Measurements from ENCODE around the gene TPI1. TPM values are rescaled to one million over a fixed set of nuclear protein-coding genes. Genes with fewer than 3 reads are reported as not detected.
A peak's percentile ranks its signal among the peaks of the same experiment; 100 is the strongest.

The TPI1 gene
- total RNA-seq, 1 donor from 2014 or later = 832 TPM

GRCh38 chr12:6840761-6841515 is 26.4 kb upstream of the TPI1 start, which contains the start of gene GNB3:
Gene GNB3, plus strand, starts transcription at chr12:6840925. Its CDS starts 363 bp downstream, at chr12:6841288.
- DNase-seq (ENCODE audit: missing footprints) = no peak
- intact Hi-C loops (cut with DNase I) = no loop called here
- ATAC-seq = peak; percentile 14

DNA sequence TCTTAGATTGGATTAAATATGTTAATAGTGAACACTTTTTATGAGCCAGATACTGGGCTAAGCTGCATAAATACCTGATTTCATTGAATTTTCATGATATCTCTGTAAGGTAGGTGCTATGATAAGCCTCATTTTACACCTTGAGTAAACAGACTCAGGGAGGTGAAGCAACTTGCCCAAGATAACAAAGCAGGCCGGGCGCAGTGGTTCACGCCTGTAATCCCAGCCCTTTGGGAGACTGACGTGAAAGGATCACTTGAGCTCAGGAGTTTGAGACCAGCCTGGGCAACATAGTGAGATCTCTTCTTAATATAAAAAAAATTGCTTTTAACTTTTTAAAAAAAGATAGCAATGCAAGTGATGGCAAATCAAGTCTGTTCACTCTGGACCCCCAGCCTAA is 25.3 kb upstream of the TPI1 start:
- intact Hi-C loops (cut with DNase I) = no loop called here
- DNase-seq (ENCODE audit: missing footprints) (peak; percentile 37), ATAC-seq (no peak)

DNA sequence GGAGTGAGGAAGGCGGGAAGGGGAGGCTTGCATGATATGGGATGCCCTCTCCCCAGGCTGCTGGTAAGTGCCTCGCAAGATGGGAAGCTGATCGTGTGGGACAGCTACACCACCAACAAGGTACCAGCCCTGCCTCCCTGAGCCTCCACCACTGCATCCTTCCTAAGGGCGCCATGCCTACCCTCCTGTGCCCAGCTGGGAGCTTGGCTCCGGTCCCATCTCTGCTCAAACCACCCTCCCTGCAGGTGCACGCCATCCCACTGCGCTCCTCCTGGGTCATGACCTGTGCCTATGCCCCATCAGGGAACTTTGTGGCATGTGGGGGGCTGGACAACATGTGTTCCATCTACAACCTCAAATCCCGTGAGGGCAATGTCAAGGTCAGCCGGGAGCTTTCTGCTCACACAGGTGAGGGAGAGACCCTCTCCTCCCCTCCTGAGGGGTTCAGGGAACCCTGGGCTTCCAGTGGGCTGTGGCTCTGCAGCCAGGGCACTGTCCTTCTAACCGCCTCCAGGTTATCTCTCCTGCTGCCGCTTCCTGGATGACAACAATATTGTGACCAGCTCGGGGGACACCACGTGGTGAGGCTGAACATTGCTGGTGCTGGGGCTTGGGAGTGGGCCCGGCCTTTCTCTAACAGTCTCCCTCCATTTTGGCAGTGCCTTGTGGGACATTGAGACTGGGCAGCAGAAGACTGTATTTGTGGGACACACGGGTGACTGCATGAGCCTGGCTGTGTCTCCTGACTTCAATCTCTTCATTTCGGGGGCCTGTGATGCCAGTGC is 24.0 kb upstream of the TPI1 start:
- ATAC-seq (no peak), DNase-seq (ENCODE audit: missing footprints) (peak; percentile 39)
- intact Hi-C loops (cut with DNase I) = no loop called here

GRCh38 chr12:6845395-6845794 is 21.9 kb upstream of the TPI1 start:
- intact Hi-C loops (cut with DNase I) = no loop called here
- no peak for DNase-seq (ENCODE audit: missing footprints)
- no peak for ATAC-seq

DNA sequence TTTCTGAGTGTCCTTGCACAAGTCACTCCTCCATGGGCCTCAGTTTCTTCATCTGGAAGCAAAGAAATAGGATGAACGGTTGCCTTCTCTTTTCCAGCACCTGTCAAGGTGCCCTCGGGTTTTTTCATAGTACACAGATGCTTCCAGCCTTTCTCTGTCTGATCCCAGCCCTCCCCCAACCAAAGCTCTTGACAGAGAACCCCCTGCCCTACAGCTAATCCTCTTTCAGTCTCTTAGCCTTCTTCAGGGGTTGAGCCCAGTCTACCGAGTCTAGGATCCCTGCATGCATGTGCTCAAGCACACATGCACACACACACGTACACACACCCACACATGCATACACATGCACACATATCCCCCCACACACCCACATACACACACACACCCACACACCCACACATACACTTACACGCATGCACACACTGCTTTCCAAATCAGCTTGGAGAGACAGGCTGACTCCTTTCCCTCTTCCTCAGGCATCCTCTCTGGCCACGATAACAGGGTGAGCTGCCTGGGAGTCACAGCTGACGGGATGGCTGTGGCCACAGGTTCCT is 20.9 kb upstream of the TPI1 start:
- ATAC-seq (no peak), DNase-seq (ENCODE audit: missing footprints) (no peak)
- intact Hi-C loops (cut with DNase I) = no loop called here

DNA sequence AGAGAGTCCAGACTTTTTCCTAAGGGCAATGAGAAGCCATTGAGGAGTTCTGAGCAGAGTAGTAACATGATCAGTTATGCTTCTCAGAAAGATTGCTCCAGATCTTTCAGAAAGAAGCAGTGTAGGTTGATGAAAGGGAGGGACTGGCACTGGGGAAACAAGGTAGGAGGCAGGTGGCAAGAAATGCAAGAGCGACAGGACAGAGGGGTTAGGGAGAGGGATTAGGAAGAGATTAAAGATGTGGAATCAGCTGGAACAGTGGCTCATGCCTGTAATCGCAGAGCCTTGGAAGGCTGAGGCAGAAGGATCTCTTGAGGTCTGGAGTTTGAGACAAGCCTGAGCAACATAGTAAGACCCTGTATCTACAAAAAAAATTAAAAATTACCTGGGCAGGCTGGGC is 19.7 kb upstream of the TPI1 start:
- intact Hi-C loops (cut with DNase I) = no loop called here
- DNase-seq (ENCODE audit: missing footprints) (peak; percentile 6), ATAC-seq (no peak)

GRCh38 chr12:6849427-6849826 is 17.9 kb upstream of the TPI1 start:
- DNase-seq (ENCODE audit: missing footprints) (peak; percentile 8), ATAC-seq (no peak)
- intact Hi-C loops (cut with DNase I) = no loop called here

DNA sequence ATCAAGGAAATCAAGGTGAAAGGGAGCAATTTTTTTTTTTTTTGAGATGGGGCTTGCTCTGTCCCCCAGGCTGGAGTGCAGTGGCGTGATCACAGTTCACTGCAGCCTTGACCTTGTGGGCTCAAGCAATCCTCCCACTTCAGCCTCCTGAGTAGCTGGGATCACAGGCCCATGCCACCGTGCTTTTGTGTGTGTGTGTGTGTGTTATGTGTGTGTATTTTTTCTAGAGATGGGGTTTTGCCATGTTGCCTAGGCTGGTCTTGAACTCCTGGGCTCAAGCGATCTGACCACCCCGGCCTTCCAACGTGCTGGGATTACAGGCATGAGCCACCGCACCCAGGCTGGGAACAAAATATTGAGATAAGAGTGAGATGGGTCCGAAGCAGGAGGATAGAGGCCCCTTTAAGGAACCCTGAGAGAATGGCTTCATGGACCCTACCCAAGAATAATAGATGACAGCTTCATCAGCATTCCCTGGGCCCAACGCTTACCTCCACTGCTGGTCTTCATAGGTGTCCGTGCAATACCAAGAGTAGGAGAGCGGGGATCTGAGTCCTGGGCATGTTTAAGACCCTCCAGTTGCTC is 17.3 kb upstream of the TPI1 start:
- intact Hi-C loops (cut with DNase I) = no loop called here
- peak; percentile 25 for DNase-seq (ENCODE audit: missing footprints)
- ATAC-seq = no peak

GRCh38 chr12:6850796-6851152 is 16.6 kb upstream of the TPI1 start:
- ATAC-seq (no peak), DNase-seq (ENCODE audit: missing footprints) (peak; percentile 66)
- intact Hi-C loops (cut with DNase I) = no loop called here

DNA sequence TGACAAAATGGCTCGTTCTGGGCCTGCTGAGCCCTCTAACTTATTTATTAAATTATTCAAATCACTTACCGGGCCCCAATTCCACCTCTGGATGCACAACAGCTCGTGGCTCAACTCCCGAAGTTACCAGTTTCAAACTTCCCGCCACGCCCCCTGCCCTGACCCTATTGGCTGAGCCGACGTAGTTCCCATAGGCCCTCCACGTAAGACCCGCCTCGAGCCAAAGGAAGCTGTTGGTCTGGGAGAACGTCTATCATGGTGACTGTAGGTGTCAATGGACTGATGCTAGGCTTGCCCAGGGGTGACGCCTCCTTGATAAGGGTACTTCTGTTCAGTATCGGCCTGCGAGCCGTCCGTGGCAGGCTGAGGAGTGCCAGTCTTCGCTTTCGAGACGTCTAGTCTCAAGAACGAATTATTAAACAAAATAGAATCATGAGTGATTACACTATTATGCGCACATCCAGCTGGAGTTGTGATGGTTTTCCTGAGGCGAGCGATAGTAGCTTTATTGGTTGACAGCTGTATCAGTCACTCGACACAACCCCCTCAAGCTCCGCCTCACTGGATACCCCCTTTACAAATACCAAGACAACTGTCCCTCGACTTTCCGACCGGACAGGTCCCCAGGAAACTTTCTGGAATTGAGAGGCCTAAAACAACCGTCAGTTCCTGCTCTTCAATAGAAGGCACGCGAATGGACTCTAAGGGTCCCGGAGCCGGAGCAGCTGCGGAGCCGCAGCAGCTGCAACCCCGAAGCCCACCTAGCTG is 16.0 kb upstream of the TPI1 start, which contains the start of gene CDCA3:
Gene CDCA3, minus strand, starts transcription at position 134 of the 768 bp plus-strand sequence. CDS start 334 bp downstream, outside the sequence.
- DNase-seq (ENCODE audit: missing footprints) (peak; percentile 94), ATAC-seq (peak; percentile 81)
- intact Hi-C loops (cut with DNase I) = no loop called here

GRCh38 chr12:6851921-6852650 is 15.2 kb upstream of the TPI1 start, which contains the start of gene USP5:
Gene USP5, plus strand, starts transcription at chr12:6852150. Its CDS starts 30 bp downstream, at chr12:6852180.
- peak; percentile 93 for ATAC-seq
- intact Hi-C loops (cut with DNase I) = no loop called here
- peak; percentile 100 for DNase-seq (ENCODE audit: missing footprints)

GRCh38 chr12:6852651-6853354 is 14.5 kb upstream of the TPI1 start:
- ATAC-seq = no peak
- DNase-seq (ENCODE audit: missing footprints) = no peak
- intact Hi-C loops (cut with DNase I) = no loop called here

DNA sequence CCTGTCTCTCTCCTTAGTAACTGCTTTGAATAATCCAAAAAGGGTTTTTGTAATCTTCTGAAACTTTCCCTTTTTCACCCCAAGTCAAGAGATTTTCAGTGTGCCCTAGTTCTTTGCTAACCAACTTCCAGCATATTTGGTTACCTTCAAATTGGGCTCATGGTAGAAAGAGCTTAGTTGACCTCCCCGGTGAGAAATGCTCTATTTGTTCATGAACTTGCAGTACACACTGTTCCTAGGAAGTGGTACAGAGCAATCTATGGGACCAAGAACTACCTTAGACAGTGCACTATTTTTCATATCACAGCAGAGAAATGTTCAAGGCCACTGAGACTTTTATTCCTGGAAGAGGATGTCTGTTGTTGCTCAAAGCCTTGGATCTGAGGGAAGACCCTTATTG is 13.7 kb upstream of the TPI1 start:
- intact Hi-C loops (cut with DNase I) = no loop called here
- ATAC-seq = no peak

GRCh38 chr12:6854036-6854435 is 13.3 kb upstream of the TPI1 start:
- DNase-seq (ENCODE audit: missing footprints) = no peak
- no peak for ATAC-seq
- intact Hi-C loops (cut with DNase I) = no loop called here

More for the DNA sequence above, 13.7 kb upstream of the TPI1 start:
- DNase-seq (ENCODE audit: missing footprints) = no peak

DNA sequence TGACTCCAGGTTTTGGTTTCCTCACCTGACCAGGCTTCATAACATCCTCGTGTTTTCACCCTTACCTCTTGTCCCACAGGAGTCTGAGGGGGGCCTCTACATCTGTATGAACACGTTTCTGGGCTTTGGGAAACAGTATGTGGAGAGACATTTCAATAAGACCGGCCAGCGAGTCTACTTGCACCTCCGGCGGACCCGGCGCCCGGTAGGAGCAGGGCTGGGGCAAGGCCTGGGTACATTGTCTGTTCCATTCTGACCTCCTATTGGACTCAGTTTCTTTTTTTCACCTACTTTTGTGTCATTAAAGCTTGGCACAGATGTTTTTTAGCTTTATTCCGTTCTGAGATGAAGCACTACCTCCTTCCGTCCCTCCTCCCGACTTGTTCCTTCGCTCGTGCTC is 12.0 kb upstream of the TPI1 start:
- ATAC-seq (no peak), DNase-seq (ENCODE audit: missing footprints) (no peak)
- intact Hi-C loops (cut with DNase I) = no loop called here

GRCh38 chr12:6858799-6859198 is 8.5 kb upstream of the TPI1 start:
- DNase-seq (ENCODE audit: missing footprints) (no peak), ATAC-seq (no peak)
- intact Hi-C loops (cut with DNase I) = no loop called here

DNA sequence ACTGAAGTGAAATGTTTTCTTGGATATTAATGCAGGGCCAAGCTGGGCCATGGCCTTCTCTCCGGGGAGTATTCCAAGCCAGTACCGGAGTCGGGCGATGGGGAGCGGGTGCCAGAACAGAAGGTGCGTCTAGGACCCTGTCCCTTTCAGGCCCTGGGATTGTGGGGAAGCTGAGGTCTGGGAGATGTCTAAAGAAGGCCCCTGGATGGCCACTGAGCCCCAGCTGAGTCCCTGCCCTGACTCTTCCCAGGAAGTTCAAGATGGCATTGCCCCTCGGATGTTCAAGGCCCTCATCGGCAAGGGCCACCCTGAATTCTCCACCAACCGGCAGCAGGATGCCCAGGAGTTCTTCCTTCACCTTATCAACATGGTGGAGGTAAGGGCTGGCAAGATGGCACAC is 7.2 kb upstream of the TPI1 start:
- intact Hi-C loops (cut with DNase I) = no loop called here
- DNase-seq (ENCODE audit: missing footprints) (no peak), ATAC-seq (no peak)
